HG02973 (cell line): ENCODE measurements around the gene SLC2A2.
"Not testable (repeated sequence)": the region's sequence is repeated elsewhere in the genome, so short reads cannot be mapped to it uniquely, and the experiment has no call there.

ENCODE experiments used
- ATAC-seq: cut with Tn5 transposase; IDR thresholded peaks from one replicate; pipeline ENCODE4 v1.9.1; 2021; ENCODE audit warnings: moderate library complexity; ENCODE audit not compliant: unreplicated experiment

Gene SLC2A2

DNA sequence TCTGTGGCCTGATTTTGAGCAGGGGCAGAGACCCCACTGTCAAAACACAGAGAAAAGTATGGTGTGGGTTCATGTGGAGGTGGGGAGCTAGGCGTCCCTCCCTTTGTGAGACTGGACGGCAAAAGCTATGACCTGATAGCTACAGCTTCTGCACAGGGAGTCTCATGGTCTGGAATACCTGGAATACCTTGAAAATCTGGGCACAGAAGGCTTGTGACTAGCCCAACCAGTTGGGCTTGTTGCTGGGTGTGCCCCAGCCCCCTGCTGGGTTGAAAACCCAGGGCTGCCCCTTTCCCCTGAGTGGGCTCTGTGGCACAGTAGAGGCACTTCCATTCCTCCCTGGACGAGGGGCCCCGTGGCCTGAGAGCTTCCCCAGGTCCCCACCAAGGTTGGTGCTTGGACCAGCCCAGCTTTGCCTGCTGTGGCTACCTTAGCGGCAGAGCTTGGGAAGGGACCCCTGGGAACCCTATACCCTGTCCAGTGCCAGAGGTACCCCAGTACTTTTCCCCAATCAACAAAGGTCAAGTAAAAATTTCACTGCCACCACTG lies 37.3 kb downstream of the SLC2A2 start:
- ATAC-seq: no peak

DNA sequence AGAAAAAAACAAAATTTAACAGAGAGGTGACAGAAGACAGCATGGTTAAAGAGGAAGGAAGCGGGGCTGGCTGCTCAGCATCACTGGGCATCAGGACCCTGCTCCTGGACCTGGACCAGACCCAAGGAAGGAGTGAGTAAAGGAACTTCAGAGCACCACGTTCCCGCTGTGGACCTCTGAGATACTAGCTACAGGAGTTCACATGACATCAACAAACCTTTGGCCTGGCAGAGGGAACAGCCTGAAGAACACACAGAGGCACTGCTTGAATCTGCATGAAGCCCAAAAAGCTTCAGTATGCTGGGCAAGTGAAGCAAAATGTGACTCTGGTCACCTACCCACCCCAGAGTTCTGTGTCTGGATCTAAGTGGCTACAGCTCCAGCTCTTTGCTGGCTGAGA lies 38.1 kb downstream of the SLC2A2 start:
- no peak for ATAC-seq

DNA sequence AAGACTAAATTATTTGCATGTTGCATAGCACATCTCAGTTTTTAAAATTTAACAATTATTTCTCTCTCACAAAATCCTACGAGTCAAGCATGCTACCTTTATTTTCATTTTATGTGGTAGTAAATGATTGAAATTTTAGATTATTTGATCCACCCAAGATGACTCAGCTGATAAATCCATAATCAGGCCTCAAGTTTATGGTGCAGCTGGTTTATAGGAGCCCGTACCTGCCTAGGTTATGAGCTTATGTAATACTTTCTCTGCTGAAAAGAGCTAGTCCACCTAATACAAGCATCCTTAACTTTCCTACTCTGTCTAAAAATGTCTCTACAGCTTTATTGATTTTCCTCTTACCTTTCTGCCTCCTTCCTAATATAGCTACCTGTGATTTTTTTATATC lies 41.2 kb downstream of the SLC2A2 start:
- ATAC-seq: no peak

DNA sequence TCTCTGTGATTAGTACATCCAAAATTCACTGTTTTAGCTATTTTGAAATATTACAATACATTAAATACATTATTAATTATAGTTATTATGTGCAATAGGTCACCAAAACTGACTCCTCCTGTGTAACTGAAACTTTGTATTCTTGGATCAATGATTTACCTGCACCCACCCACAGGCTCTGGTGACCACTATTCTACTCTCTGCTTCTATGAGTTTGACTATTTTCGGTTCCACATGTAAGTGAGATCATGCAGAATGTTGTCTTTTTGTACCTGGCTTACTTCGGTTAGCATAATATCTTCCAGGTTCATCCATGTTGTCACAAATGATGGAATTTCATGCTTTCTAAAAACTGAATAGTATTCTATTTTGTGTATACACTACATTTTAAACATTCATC lies 43.8 kb downstream of the SLC2A2 start:
- peak; percentile 99 for ATAC-seq

DNA sequence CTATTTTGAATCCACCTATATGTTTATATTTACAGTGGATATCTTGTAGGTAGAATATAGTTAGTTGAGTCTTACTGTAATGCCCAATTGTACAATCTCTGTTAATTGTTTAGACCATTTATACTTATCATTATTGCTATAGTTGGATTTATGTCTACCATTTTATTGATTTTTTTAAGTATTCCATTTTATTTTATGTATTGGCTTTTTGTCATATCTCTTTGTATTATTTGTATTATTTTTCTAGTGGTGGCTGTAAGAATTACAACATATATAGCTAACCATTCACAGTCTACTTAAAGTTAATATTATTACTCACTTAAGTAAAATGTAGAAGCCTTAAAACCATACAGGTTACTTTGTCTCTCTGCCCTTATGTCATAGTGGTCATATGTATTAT lies 46.1 kb downstream of the SLC2A2 start:
- no peak for ATAC-seq

DNA sequence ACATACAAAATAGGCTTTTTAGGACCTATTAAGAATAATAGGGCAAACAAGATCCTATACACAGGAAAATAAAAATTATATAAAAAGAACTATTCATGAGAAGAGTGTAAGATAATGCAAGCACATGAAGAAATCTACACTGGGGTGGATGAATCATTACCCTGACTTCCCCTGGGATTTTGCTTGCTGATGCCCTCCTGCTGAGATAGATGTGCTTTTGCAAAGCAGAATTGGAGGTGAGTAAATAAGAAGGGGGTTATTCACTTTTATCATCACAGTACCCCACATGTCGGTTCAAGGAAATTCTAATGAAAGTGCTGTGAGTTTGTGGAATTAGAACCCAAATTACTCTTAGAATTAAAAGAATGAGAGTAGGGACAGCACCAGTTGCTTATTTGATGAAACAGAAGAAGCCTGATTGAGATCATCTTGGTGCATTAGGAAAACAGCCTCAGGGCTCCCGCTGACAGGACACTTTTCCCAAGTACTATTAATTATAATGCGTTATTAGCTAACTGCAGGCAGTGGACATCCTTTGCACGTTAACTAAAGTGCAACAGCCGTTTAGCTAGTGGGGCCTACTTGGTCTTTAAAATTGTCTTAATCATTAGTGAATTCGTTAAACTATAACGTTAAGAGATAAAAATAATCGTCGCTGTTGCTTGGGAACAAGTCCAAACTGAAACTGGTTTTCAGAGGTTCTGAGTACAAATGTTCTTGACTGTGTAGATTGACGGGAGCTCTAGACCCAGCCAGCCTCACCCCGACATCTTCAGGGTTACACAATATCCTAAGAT lies 48.4 kb downstream of the SLC2A2 start:
- no peak for ATAC-seq

DNA sequence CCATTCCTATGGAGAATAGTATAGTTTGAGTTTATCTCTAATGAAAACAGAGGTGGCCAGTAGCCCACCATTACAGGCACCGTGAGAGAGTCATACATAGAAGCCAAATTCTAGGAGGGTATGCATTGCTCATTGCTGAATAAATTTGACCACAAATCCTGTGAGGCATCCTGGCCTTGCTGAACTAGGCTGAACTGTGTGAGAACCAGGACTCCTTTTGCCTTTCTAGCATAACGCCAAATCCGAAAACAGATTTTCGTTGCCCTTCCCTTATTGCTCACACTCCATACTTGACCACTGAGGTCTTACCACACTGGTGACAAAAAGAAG lies 50.4 kb downstream of the SLC2A2 start:
- no peak for ATAC-seq

DNA sequence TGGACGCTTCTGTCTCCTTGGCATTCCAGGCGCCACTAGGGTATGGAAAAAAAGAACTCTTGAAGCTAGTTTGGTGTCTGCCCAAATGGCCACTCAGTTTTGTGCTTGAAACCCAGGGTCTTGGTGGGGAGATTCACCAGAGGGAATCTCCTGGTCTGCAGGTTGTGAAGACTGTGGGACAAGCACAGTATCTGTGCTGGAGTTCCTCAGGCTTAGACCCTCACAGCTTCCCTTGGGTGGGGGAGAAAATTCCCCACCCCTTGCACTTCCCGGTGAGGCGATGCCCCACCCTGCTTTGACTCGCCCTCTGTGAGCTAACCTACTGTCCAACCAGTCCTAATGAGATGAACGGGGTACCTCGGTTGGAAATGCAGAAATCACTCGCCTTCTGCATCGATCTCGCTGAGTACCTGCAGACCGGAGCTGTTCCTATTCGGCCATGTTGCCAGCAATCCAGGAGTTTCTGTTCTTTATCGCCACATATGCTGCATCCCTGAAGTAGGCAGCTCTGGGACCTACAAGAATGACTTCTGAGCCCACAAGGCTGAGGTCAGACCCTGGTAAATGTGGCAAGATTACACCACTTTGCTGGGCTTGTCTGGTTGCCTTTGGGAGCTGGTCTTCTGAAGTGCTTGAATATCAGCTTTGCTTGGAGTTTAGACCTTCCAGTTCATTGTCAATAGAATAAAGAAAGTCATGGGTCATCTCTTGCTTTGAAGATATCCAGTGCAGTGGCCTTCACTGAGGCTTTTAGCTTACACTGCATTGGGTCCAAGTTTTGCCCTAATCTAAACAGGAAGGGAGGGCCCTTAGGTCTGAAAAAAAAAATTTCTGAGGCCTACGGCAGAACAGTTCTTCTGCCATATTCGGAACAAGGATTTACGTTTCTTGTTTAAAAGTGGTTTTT lies 51.0 kb downstream of the SLC2A2 start:
- no peak for ATAC-seq

DNA sequence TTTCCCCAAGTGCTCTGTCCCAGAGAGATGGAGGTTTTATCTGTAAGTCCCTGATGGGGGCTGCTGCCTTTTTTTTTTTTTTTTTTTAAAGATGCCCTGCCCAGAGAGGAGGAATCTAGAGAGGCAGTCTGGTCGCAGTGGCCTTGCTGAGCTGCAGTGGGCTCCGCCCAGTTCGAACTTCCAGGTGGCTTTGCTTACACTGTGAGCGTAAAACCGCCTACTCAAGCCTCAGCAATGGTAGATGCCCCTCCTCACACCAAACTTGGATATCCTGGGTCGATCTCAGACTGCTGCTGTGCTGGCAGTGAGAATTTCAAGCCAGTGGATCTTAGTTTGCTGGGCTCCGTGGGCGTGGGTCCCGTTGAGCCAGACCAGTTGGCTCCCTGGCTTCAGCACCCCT lies 51.6 kb downstream of the SLC2A2 start:
- ATAC-seq: no peak

DNA sequence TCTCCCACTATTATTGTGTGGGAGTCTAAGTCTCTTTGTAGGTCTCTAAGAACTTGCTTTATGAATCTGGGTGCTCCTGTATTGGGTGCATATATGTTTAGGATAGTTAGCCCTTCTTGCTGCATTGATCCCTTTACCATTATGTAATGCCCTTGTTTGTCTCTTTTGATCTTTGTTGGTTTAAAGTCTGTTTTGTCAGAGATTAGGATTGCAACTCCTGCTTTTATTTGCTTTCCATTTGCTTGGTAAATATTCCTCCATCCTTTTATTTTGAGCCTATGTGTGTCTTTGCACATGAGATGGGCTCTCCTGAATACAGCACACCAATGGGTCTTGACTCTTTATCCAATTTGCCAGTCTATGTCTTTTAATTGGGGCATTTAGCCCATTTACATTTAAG lies 53.6 kb downstream of the SLC2A2 start:
- not testable (repeated sequence) for ATAC-seq

DNA sequence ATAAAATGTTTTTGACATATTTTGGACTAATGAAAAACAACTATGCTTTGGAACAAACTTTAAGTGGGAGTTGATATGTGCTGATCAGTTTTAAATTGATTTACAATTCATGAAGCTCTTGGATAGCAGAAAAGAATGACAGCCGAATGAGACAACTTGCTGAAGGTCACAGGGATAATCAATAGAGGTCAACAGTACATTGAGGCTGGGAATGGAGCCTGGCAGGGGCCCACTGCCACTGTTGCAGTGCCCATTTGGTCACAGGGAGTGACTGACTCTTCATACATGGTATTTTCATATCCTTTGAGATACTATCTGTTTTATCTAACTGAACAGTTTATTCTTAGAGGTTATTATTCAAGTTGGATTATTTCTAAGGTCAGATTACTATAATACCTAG lies 59.4 kb downstream of the SLC2A2 start:
- ATAC-seq: no peak

DNA sequence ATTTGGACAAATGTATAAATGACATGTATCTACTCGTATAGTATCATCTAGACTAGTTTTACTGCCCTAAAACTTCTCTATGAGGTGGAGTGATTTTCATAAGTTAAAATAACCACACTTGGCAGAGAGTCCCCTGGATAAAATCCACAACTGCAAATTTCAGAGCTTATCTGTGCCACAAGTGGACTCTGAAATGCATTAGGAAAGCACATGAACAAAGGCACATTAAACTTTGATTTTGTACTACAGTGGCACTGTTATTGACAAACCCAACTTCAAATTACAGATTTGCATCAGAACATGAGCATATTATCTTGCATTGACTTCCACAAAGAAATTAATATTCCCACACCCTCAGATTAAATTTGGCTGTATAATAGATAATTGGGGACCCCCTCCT lies 60.0 kb downstream of the SLC2A2 start:
- no peak for ATAC-seq

DNA sequence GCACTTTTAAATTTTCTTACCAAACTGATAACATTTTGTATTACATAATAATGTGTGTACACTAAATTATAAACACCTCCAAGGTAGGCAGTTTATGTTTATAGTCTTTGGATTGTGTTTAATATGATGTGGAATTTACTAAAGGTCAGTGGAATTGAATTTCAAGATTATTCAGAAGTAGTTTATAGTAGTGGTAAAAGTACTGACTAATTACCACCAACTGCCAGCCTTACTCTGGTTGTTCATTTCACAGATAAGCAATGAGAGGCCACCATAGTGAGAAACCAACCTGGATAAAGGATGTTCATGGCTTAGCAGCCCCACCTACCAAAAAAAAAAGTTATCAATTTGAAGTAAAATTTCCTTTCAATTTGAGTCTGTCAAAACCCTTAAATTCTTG lies 64.1 kb downstream of the SLC2A2 start:
- ATAC-seq: no peak

DNA sequence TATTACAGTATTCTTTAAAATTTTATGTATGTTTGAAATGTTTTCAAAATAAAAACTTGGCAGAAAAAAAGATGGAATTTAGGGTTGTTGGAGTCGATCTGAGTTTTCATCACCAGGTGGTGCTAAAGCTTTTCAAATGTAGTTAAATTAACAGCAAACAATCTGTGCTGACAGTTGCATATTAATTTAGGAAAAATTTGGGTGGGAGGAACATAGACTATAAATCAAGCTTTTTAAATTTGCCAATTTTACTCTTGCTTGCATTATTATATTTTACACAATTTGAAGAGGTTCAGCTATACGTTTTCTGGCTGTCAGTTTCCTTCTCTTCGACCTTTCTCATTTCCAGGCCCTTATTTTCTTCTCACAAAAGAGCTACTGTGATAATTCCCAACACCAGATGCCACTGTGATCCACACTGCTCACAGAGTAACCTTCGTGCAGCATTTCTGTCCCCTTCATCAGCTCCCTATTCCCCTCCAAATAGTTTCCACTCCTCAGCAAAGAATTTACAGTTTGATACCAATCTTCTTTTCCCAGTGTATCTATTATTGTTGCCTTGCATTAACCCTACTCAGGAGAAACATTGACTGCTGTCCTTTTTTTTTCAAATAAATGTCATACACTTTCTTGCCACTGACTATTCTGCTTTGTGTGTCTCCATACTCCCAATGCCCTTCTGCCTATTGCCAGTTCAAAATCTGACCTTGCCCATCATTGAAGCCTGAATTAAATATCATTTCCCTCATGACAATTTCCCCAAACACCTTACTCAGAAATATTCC lies 64.7 kb downstream of the SLC2A2 start:
- no peak for ATAC-seq

DNA sequence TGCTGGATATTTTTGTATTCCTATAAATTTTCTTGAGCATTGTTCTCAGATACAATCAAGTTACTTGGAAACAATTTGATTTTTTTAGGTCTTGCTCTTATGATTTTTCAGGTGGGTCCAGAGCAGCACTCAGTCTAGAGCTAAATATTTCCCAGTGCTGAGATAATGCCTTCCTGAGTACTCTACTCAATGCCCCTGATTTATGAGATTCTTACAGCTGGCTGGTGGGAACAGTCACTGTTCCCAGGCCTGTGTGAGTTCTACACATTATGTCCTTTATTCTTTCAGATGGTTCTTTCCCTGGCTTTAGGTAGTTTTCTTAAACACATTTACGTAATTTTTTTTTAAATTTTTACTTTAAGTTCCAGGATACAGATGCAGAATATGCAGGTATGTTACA lies 67.1 kb downstream of the SLC2A2 start:
- no peak for ATAC-seq

DNA sequence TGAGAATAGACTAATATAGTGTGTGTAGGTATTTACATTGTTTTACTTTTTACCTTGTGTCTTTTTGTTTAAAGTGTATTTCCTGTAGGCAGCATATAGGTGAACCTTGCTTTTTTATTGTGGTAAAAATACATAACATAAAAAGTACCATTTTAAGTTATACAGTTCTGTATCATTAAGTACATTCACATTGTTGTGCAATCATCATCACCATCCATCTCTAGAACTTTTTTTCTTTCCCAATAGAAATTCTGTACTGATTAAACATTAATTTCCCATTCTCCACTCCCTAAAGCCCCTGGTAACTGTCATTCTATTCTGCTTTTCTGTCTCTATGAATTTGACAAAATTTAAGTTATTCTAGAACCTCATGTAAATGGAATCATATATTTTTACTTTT lies 69.9 kb downstream of the SLC2A2 start:
- ATAC-seq: no peak

DNA sequence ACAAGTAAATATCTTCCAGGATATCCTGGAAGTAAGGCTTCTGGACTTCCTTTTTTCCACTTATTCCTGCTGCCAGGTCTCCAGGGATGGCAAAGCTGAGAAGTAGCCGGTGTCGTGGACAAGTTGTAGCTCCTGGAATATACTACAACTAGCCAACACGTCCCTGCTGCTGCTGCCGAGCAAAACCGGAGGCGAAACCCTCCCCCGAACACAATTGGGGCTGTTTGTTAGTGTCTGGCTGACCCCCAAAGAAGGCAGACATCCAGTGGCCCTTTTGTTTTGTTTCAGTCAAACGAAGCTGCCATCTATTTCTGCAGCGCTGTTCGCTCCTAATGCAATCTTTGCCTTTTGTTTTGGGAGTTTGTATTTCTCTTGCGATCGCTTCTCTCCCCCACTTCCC lies 72.8 kb downstream of the SLC2A2 start:
- no peak for ATAC-seq

DNA sequence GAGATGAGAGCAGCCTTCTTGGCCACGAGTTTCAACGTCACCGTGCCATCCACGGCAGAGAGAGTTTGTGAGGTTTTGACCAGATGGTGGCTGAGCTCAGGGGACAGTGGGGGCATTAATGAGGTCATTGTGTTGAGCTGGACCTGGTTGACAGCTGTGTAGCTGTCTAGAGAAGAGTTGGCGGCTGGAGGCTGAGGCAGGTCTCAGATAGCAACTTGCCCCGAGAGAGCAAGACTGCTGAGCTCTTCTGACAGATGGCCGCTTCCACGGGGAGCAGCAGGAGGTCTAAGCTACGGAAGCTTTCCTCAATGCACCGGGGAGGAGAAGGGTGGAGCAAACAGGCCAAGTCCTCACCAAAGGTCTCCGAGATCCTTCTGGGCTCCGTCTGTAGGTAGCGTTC lies 73.3 kb downstream of the SLC2A2 start:
- ATAC-seq: no peak

DNA sequence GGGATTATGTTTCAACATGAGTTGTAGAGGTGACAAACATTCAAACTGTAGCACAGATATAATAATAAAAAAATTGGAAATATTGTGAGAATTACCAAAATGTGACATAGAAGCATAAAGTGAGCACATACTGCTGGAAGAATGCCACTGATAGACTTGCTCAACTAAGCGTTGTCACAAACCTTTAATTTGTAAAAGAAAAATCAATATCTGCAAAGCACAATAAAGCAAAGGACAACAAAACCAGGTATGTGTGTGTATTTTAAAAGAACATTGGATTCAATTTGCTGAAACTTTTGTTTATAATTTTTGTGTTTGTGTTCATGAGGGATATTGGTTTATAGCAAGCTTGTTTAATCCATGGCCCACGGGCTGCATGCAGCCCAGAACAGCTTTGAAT lies 77.3 kb downstream of the SLC2A2 start:
- ATAC-seq: no peak

DNA sequence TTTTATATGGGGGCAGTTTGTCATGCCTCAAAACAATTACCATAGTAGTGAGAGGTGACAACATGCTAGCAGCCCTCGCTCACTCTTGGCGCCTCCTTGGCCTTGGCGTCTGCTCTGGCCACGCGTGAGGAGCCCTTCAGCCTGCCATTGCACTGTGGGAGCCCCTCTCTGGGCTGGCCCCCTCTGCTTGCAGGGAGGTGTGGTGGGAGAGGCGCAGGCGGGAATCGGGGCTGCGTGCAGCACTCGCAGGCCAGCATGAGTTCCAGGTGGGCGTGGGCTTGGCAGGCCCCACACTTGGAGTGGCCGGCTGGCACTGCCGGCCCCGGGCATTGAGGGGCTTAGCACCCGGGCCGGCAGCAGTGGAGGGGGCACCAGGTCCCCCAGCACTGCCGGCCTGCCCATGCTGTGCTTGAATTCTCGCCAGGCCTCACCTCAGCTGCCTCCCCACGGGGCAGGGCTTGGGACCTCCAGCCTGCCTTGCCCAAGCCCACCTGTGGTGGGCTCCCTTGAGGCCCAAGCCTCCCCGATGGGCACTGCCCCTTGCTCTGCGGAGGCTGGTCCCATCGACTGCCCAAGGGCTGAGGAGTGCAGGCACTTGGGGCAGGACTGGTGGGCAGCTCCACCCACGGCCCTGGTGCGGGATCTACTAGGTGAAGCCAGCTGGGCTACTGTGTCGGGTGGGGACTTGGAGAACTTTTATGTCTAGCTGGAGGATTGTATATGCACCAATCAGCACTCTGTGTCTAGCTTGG lies 79.3 kb downstream of the SLC2A2 start:
- ATAC-seq: no peak
